Liver (tissue), 9 donors: ENCODE results near the gene FZD1. TPM values are rescaled to one million over a fixed set of nuclear protein-coding genes. Genes with fewer than 3 reads are reported as not detected.

Experiments
- DNase-seq: peaks from one replicate; pipeline ENCODE4 v3.0.0-alpha.2; 2017; ENCODE audit warnings: low spot score
- H3K27ac ChIP-seq, 2 donors: one replicate each; pipeline ENCODE4 v1.7.0; 2013; ENCODE audit warnings: inconsistent platforms in 2 of 2, low read length in 2 of 2, control low read depth in 1 of 2, low read depth in 1 of 2, mild to moderate bottlenecking in 1 of 2
- H3K27me3 ChIP-seq, 4 donors: one replicate each; pipeline versions ENCODE4 v1.6.1 to v1.7.0; 2013; ENCODE audit warnings: low read length in 3 of 4, inconsistent platforms in 1 of 4, mild to moderate bottlenecking in 1 of 4, moderate library complexity in 1 of 4; ENCODE audit not compliant: control insufficient read depth in 4 of 4, insufficient read depth in 4 of 4
- H3K36me3 ChIP-seq, 4 donors: one replicate each; pipeline versions ENCODE4 v1.6.1 to v1.7.0; 2013; ENCODE audit warnings: low read length in 3 of 4, mild to moderate bottlenecking in 3 of 4, low read depth in 1 of 4, moderate library complexity in 1 of 4; ENCODE audit not compliant: control insufficient read depth in 4 of 4, insufficient read depth in 3 of 4
- H3K4me1 ChIP-seq, 4 donors: one replicate each; pipeline versions ENCODE4 v1.6.1 to v1.7.0; 2013; ENCODE audit warnings: low read length in 3 of 4, mild to moderate bottlenecking in 3 of 4, moderate library complexity in 1 of 4; ENCODE audit not compliant: control insufficient read depth in 4 of 4, insufficient read depth in 4 of 4
- H3K4me3 ChIP-seq, 3 donors: one replicate each; pipeline versions ENCODE4 v1.6.1 to v1.7.0; 2013; ENCODE audit warnings: low read length in 3 of 3, control low read depth in 1 of 3, low read depth in 1 of 3, mild to moderate bottlenecking in 1 of 3
- H3K9ac ChIP-seq, 2 donors: one replicate each; pipeline ENCODE4 v1.7.0; 2013; ENCODE audit warnings: low read length in 2 of 2, mild to moderate bottlenecking in 2 of 2, moderate library complexity in 2 of 2, control low read depth in 1 of 2, low read depth in 1 of 2
- H3K9me3 ChIP-seq, 4 donors: one replicate each; pipeline versions ENCODE4 v1.6.1 to v1.7.0; 2013; ENCODE audit warnings: low read length in 3 of 4; ENCODE audit not compliant: control insufficient read depth in 4 of 4
- FOXA1 ChIP-seq: IDR thresholded peaks from 2 replicates; pipeline ENCODE4 v1.6.1; 2016; ENCODE audit warnings: antibody characterized with exemption
- HNF4A ChIP-seq, 2 donors: conservative IDR thresholded peaks; 2 replicates each; pipeline ENCODE4 v1.6.1; 2016; ENCODE audit warnings: antibody characterized with exemption in 2 of 2, mild to moderate bottlenecking in 2 of 2
- HNF4G ChIP-seq: IDR thresholded peaks from 2 replicates; pipeline ENCODE4 v1.6.1; 2016; ENCODE audit warnings: antibody characterized with exemption
- MAX ChIP-seq: IDR thresholded peaks from 2 replicates; pipeline ENCODE4 v1.6.1; 2016; ENCODE audit warnings: antibody characterized with exemption
- RAD21 ChIP-seq, 2 donors: IDR thresholded peaks; 2 replicates each; pipeline ENCODE4 v1.6.1; 2016; ENCODE audit warnings: antibody characterized with exemption in 2 of 2, mild to moderate bottlenecking in 2 of 2
- REST ChIP-seq: IDR thresholded peaks from 2 replicates; pipeline ENCODE4 v1.6.1; 2016; ENCODE audit warnings: antibody characterized with exemption, mild to moderate bottlenecking
- TAF1 ChIP-seq: conservative IDR thresholded peaks from 2 replicates; pipeline ENCODE4 v1.6.1; 2016; ENCODE audit warnings: antibody characterized with exemption, mild to moderate bottlenecking
- ZBTB33 ChIP-seq: IDR thresholded peaks from 2 replicates; pipeline ENCODE4 v1.6.1; 2016; ENCODE audit warnings: antibody characterized with exemption
- WGBS: extraction: QIAGEN DNeasy Blood & Tissue Kit; methylation state at CpG from one replicate; pipeline ENCODE4 v1.1.7; 2013; 5-methylcytosine and 5-hydroxymethylcytosine counted together
- polyA plus RNA-seq, 2 donors: library from polyadenylated mRNA; stranded (reverse) in 1 of 2; unstranded in 1 of 2; fragments of 200-250 nt in 1 of 2; fragments of >200 nt in 1 of 2; fragmentation: Nextera tagmentation in 1 of 2; extraction: Ambion mirVana in 1 of 2; gene quantifications; one replicate each; pipeline versions ENCODE4 v1.2.1 to v1.2.3, GENCODE V29; 2013 to 2015
- total RNA-seq, 2 donors: library from RNA; depleted of rRNA; stranded (reverse); fragments of >200 nt; gene quantifications; one replicate each; pipeline ENCODE4 v1.2.3, GENCODE V29; 2014
- donor health status: healthy.
- donor health status: healthy.
- donor health status: healthy.
- donor health status: healthy.
- donor health status: healthy.

The FZD1 gene
- total and polyA plus RNA-seq, 4 donors, result 0.68 to 3.8 (median 2.6) TPM

- H3K27me3 ChIP-seq, result no peaks in the 10 kb centered on the region
- no peak overlapping the region for H3K4me3 ChIP-seq
- no peaks in the 10 kb centered on the region for H3K36me3 ChIP-seq
- TF ChIP-seq HNF4G (no peak), ZBTB33 (no peak), RAD21 (IDR thresholded peaks at IDR 0.05) (no peak), TAF1 (no peak), FOXA1 (no peak)
- H3K9me3 ChIP-seq, result no peaks in the 10 kb centered on the region
- DNase-seq, result no peak
- peaks cover 2 to 7% (median 6%) of the 10 kb centered on the region in 4 donors for H3K4me1 ChIP-seq
- H3K27ac ChIP-seq, result no peak overlapping the region
- 77% methylated on average over 6 of the region's 6 CpGs for WGBS
- no peak overlapping the region for H3K9ac ChIP-seq
These were observed 28.9 kb upstream of the FZD1 start for GRCh38 chr7:91235211-91235832.

- Histone ChIP-seq H3K9me3 (no peaks in the 10 kb centered on the region), H3K27me3 (no peaks in the 10 kb centered on the region), H3K27ac (no peak overlapping the region), H3K4me1 (peaks cover 2 to 8% (median 7%) of the 10 kb centered on the region in 4 donors), H3K36me3 (no peaks in the 10 kb centered on the region), H3K9ac (no peak overlapping the region), H3K4me3 (no peak overlapping the region)
- 77% methylated on average over 2 of the region's 2 CpGs for WGBS
- DNase-seq, result no peak
- no peak for TF ChIP-seq FOXA1
- no peak for TF ChIP-seq REST
- TF ChIP-seq MAX, result no peak
These were observed 25.0 kb upstream of the FZD1 start for GRCh38 chr7:91239171-91239604.

- no peak overlapping the region for H3K4me3 ChIP-seq
- no peak overlapping the region for H3K9ac ChIP-seq
- H3K27ac ChIP-seq, result no peak overlapping the region
- no peaks in the 10 kb centered on the region for H3K27me3 ChIP-seq
- 33% methylated on average over 1 of the region's 1 CpG for WGBS
- peaks cover 2 to 8% (median 7%) of the 10 kb centered on the region in 4 donors for H3K4me1 ChIP-seq
- no peaks in the 10 kb centered on the region for H3K36me3 ChIP-seq
- H3K9me3 ChIP-seq, result no peaks in the 10 kb centered on the region
- DNase-seq, result no peak
- peak in 1 of 2 donors; percentile 8 for TF ChIP-seq HNF4A (conservative IDR thresholded peaks at IDR 0.05)
- no peak for TF ChIP-seq RAD21 (IDR thresholded peaks at IDR 0.05)
These were observed 24.5 kb upstream of the FZD1 start for GRCh38 chr7:91239772-91240171.
